ENCODE measurements around the gene WWTR1.

- TF ChIP-seq CTCF (IDR thresholded peaks at IDR 0.05; ENCODE audit: insufficient read depth, low read length), result no peak
- no peak for TF ChIP-seq POLR2AphosphoS5 (IDR thresholded peaks at IDR 0.05; ENCODE audit: low read depth)
- no peak for TF ChIP-seq REST (IDR thresholded peaks at IDR 0.05; ENCODE audit: insufficient replicate concordance, low read depth)
- no peak for TF ChIP-seq GABPA (IDR thresholded peaks at IDR 0.05; ENCODE audit: low read depth)
Measured at GRCh38 chr3:149604125-149604875, 53.5 kb downstream of the WWTR1 start.

All from HL-60 (cell line).